GM19467 (cell line): Measurements from ENCODE around the gene ACAP3.
A peak's percentile ranks its signal among the peaks of the same experiment; 100 is the strongest.

Experiments used
- ATAC-seq: cut with Tn5 transposase; IDR thresholded peaks from one replicate; pipeline ENCODE4 v1.9.1; 2021; ENCODE audit warnings: mild to moderate bottlenecking, moderate library complexity; ENCODE audit not compliant: unreplicated experiment

Gene ACAP3

DNA sequence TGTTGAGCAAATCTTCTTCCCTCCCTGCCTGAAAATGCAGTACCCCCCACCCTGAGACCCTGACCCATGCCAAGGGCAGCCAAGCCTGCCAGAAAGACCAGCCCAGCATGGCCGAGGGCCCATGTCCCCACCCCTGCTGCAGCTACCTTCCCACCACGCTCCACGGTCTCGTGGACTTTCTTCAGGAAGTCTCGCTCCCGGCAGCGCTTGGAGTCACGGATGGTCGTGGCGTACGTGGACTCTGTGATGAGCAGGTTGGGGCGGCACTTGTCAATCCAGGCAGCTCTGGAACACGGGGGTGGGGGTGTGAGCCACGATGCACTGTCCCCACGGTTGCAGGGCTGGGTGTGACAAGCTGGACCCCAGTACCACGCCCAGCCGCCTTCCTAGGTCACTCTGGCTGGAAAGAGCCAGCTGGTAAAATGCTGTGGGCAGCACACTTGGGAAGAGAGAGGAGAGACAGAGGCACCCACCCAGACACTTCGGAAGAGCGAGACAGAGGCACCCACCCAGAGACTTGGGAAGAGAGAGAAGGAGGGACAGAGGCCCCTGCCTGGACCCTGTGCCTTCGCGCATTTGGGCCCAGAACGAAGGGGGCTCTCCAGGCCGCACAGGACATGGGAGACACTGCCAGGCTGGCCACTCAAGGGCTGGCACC lies 7.1 kb upstream of the ACAP3 start:
- ATAC-seq: no peak

DNA sequence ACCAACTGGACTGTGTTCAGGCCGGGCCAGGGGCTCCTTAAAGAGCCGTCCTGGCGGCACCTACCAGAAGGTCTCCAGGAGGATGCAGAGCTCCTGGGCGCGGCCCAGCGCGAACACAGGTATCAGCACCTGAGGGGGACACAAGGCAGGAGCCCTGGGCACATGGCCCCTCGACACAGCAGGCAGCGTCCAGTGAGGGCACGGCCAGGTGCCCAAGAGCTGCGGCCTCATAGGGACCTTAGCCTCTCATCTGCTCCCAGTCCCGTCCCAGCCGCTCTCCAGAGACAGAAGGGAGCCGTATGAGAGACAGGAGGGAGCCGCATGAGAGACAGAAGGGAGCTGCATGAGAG lies 6.5 kb upstream of the ACAP3 start:
- no peak for ATAC-seq

DNA sequence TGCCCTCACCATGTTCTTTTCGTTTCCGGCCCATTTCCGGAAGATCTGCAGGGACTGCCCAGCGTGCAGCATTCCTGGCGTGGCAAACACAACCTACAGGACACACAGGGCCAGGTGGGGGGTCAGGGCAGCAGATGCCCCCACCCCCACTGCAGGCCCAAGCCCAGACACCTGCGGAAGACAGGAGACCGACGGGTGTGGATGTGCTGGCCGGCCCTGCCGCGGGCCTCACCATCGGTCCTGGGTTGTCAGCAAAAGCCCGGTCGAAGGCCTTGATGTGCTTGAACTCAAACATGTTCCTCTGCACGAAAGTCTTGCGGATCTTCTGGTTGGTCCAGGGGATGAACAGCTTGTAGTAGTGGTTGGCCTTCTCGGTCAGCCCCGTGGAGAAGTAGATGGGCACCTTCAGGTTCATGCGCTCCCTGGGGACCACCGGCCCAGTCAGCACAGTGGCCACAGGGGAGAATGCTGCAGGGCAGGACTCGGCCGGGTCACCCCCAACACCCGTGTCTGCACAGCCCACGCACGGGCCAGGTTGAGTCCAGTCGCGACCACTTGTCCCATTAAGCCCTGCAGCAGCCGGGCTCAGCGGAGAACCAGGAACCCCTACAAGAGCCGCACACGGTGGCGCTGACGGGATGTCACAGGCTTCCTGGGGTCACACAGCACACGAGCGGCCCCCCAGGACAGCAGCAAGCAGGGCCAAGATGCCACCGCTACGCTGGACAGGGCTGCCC lies 5.9 kb upstream of the ACAP3 start:
- ATAC-seq: no peak

DNA sequence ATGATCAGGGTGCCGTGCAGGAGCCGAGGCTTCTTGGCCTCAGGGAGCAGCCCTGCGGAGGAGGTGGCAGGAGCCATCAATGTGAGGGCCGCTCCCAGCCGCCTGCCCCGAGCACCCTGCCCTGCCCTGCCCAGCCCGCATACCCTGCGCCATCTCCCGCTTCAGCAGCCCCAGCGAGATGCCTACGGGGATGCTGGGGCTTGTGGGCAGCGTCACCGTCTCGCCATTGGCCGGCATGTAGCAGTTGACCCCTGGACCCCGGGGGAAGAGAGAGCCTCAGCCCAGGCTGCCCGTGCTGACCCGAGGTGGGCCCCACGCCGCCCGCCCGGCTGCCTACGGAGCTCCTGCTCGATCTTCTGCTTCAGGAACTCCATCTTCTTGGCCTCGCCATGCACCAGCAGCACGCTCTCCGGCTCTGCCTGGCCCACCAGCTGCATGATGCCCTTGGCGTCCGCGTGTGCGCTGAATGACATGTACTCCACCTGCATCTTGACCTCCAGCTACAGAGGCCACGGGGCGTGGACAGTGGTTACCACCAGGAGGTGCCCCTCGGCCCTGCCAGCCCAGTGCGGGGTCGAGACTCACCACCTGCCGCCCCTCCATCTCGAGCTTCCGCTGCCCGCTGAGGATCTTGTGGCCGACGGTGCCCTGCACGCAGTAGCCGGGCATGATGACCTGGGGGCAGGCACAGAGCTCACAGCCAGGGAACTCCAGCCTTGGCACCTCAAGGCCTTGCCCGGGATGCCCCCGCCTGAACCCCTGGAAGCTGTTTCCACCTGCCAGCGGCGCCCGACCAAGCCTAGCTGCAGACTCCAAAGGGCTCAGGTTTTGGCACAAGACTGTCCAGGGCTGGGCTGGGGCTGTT lies 5.0 kb upstream of the ACAP3 start:
- ATAC-seq: no peak

DNA sequence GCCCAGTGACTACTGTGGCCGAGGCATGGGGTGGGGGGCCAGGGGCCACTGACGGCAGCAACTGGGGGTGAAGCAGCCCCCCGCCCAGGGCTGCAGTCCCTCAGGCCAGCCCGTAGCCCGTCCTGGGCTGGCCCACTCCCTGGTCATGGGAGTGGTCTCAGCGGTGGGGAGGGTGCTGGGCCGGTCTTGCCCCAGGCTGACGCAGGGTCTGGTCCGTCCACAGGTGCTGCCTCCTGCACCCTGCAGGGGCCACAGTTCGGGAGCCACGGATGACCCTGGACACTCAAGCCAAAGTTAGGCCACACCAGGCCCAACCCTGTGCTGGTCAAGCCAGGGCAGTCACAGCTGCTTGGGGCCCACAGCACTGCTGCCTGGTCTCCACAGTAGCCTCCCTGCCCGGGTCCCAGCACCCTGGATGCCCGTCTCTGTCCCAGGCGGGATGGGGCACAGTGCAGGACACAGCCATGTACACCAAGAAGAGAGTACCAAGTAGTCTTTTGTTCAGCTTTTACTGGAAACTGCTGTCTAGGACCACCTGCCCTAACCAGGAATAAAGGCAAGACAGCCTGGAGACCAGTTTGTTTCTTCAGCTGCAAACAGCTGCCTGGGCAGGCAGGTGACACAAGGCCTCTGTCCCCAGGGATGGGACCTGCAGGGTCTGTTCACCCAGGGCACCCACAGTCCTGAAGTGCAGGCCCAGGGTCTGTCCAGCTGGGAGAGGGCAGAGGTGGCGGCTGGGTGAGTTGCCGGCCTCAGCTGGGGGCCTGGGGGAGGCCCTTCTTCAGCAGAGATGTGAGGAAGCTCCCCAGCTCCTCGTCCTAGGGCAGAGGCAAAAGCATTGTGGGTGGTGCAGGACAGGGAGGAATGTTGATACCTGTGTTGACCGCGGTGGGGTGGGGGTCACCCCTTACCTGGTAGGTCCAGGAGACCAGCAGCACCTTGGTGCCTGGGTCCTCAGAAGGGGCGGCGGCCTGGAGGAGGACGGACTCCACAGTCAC lies 3.7 kb upstream of the ACAP3 start:
- ATAC-seq: no peak

DNA sequence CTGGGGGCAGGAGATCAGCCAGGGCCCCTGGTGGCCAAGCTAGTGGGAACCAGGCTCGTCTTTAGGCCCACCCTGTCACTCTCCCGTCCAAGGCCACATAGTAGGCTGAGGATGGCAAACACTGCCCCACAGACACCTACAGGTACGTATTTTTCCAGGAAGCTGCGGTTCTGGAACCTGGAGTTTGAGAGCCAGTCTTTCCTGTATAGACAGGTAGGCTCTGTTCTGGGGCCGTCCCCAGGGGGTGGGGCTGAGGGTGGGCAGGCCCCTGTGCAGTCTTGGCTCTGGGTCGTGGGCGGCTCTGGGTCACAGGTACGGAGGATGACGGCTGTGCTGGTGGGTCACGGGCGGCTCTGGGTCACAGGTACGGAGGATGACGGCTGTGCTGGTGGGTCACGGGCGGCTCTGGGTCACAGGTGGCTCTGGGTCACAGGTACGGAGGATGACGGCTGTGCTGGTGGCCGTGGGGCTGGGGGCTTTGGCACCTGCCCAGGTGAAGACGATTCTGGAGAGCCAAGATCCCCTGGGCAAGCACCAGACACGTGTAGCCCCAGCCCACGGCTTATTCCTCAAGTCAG lies 2.8 kb upstream of the ACAP3 start:
- no peak for ATAC-seq

DNA sequence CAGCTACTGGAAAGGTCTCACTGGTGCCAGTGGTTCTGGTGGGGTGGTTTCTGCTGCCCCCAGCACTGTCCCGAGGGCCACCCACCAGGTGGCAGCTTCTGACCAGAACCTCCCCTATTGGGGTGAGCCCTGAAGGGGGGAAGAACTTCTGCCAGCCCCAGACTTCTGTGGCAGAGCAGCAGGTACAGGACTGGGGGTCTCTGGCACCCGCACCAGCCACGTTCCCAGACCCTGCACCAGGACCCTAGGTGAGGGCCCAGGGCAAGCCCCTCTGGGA lies 2.3 kb upstream of the ACAP3 start:
- ATAC-seq: no peak

DNA sequence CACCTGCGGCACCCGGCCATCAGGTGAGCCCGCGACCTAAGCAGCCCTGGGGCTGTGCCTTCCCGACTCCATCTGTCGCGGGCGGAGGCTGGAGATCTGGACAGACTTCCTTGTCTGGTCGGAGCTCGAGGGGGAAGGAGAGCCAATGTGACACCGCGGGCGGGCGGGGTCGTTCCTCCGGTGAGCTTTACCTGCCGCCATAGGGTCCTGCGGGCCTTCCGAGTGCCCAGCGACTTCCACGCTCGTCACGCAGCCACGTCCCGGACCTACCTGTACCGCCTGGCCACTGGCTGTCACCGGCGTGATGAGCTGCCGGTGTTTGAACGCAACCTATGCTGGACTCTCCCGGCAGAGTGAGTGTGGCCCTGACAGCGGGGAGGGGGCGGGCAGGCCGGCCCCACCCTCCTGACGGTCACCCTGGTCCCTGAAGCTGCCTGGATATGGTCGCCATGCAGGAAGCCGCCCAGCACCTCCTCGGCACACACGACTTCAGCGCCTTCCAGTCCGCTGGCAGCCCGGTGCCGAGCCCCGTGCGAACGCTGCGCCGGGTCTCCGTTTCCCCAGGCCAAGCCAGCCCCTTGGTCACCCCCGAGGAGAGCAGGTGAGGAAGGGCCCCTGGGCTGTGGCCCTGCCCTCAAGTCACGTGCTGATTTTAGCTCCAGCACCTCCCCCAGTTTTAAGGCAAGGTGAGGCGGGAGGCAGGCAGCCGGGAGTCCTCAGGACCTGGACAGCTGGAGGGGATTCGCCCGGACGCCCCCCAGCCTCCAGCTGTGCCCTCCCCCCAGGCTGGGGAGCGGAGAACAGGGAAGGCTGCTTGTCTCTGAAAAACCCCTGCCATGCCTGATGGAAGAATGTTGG lies 1.8 kb upstream of the ACAP3 start:
- no peak for ATAC-seq

DNA sequence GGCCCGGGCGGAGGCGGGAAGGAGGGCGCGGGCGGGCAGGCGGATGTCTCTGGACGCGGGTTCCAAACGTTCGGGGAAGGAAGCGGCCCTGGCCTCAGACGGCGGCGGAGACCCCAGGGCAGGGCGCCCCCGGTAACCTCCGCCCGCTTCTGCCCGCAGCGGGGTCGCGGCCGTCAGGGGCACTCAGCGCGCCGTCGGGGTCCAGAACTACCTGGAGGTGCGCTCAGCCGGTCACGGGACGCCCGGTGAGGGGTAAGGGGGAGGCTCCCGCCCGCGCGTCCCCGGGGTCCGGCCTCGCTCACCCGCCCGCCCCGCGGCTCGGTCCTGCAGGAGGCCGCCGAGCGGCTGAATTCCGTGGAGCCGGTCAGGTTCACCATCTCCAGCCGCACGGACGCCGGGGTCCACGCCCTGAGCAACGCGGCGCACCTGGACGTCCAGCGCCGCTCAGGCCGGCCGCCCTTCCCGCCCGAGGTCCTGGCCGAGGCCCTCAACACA lies 1.1 kb upstream of the ACAP3 start:
- ATAC-seq: peak; percentile 0

DNA sequence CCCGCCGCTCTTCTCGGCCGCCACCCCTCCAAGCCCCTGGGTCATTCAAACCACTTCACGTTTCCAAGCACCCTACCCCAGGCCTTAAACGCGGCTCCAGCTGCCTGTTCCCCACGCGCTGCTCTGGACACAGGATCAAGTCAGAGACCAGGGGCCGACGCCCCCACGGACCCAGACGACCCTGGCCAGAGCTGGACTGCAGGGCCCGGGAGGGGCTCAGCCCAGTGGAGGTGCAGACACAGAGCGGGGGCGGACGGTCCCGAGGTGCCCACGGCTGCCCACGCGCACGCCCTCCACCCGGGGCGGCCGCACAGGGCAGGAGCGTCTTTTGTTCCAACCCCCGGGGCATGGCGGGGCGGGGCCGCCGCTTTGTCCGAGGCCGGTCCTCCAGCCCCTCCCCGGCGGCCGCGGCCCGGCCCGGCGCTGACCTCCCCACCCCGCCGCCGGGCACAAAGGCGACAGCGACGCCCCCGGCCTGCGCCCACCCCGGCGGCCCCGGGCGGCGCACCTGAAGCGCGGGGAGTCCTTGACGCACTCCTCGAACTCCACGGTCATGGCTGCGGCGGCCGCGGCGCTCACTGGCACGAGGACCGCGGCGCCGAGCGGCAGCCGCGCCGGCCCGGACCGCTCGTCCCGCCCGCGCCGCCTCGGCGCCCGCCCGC lies 338 bp downstream of the ACAP3 start:
- ATAC-seq: peak; percentile 2

DNA sequence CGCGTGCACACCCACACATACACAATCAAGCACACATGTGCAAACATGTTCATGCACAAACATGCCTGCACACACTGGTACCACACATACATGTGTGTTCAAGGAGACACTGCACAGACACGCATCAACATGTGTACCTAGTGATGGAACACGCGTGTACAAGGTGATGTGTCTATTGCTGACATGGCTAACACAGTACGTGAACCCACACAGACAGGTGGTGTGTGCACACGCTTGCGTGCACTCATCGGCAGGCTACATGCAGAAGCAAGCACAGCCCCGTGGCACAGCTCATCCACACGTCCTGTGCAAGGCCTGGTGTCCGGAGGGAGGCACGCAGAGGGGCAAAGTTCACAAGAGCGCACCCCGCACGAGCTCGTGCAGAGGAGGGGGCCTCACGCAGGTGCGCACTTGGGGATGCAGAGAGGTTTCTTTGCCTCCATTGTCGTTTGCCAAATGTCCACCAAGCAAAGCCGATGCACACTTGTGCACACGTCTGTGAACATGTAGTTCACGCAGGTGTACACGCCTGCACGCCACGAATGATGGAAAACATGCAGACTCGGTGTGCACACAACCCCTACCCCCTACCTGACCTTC lies 969 bp downstream of the ACAP3 start:
- no peak for ATAC-seq

DNA sequence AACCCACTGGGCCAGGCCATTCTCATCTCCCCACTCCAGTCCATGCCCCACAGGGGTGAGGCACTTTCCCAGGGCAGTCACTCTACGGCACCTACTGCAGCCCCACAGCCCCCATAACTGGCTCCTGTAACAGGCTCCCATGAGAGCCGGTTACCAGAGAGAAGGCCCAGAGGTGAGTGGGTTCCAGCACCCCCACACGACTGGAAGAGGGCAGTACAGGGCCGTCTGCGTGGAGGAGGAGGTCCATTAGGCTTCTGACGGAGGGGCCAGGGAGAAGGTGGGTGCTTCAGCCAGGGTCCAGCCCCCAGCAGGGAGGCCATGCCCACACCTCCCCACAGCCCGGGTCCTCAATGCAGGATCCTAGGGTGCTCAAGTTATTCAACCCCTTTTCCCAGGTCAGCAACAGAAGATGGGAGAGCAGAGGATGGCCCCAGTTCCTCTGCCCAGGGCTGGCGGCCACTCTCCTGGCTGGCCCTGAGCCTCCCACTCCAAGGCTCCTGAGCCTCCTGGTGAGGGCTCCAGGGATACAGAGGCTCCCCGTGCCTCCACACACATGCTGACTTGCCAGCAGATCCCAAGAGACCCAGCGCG lies 1.6 kb downstream of the ACAP3 start:
- no peak for ATAC-seq

DNA sequence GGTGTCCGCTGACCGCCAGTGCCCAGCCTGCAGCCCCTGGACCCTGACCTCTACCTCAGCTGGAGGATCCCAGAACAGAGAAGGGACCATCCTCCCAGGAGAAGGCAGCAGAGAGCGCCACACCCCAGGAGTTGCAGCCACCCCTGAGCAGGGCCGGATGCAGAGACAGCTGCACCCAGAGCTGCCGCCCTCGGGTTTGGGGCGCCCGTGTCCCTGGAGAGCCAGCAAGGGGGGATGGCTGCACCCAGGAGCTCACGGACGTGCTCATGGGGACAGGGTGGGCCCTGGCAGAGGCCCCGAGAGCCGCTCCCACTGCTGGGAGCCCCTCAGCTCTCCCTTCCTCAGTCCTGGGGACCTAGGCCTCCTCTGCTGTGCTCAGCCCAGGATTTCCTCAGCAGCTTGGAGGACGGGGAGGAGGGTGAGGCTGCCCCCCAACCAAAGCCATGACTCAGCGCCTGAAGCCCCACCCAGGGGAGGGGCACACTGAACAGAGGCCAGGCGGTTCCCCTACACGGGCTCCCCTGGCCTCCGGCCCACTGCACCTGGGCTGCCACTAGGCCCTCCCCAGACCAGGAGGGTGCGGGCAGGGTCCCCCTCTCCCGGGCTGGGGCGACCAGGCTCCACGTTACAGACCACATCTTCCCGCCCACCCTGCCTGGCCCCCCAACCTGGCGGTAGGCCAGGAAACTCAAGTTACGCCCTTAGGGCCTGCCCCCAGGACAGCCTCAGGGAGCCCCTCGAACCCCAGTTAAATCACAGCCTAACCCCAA lies 2.2 kb downstream of the ACAP3 start:
- no peak for ATAC-seq

DNA sequence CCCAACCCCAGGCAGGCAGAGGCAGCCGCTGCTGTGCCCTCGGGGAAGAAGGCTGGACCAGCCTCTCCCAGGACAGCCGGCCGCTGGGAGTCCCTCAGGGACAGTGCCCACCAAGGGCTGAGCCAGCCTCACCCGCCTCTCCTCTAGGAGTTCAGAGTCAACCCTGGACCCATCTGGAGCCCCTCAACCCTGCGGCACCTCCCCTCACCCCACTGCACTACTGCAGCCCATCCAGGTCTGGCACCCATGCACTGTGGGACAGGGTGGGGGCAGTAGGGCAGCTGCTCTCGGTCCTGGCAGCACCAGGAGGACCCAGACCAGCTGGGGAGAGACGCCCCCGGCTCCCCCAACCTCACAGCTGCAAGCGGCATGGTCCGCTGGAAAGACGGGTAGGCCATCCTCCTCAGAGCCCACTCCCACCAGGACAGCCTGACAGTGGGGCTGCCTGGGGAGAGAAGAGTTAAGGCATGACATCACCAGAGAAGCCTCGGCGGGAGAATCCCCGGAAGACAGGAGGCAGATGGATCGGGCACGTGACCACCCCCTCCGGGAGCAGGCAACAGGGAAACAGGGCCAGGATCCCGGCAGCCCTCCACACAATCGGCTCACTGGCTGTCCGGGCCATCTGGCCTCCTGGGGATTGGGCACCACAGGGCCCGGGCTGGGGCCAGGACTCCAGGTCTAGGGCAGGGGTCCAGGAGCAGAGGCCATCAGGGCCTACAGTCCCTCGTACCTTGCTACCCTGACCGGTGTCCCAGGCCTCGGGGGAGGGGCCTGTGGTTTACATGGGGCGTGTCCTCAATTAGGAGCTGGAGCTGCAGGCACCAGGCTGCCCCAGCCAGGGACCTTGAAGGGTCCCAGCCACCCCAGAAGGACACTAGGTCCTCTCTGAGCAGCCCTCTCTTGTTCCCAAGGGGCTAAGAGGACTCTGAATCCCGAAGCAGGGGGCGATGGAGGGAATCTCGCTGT lies 3.1 kb downstream of the ACAP3 start:
- ATAC-seq: no peak

DNA sequence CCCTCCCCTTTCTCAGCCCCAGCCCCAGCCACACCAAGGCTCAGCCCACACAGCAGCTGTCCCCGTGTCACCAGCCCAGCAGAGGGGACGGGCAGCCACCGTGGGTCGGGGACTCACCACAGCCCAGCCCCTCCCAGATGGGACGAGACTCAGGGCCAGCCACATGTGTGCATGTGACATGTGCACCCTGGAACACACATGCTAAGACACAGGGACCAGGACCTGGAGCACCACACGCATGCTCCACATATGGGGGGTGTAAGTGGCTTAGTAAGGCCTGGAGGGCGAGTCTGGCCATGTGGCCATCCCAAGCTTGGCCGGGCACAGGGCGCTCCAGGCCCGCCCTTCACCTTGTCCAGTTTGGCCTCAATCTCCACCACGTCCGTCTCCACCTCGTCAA lies 4.0 kb downstream of the ACAP3 start:
- no peak for ATAC-seq

DNA sequence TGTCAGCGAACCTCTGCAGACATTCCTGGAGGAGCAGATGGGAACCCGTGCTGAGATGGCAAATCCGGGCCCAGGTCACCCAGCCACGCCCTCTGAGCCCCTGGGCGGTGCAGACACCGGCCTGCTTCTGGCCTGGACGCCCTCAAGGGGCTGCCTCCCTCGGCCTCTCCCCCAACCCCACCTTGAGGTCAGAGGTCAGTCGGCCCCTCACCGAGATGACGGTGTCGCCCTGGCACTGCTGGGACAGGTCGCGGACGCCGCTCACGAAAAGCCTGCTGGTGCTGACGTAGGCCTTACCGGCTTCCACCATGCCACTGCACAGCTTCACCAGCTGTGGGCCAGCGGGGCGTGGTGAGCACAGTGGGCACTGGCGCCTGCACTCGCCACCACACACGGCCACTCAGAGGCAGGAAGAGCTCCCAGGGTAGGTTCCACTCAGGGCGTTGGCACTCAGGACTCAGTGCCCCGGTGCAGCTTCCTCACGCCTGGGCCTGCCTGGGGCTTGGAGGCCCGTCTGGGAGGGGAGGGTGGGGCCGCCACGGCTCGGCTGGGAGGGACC lies 4.7 kb downstream of the ACAP3 start:
- ATAC-seq: no peak
